ENCODE measurements around the gene ACAD11. TPM values are rescaled to one million over a fixed set of nuclear protein-coding genes. Genes with fewer than 3 reads are reported as not detected.

Gene ACAD11
- total and polyA plus RNA-seq, 2 experiments from 2014 or later = 24.9 to 48.6 TPM

DNA sequence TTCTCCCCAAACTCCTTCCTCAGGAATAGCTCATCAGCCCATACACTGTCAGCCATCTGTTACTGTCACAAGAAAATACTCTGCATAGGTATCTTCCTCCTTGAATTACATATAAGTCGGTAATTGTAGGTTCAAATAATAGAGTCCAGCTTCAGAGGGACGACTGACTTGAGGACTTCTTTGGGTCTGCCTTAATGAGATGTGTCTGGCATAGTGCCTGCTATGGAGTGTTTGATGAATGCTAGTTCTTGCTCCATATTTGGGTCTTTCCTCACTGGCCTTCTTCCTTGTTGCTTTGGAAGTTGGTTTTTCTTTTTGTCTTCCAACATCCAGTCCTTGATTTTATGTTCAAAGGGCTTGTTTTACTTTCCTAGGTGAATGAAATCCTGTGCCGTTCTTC is 129.0 kb downstream of the ACAD11 start:
- TF ChIP-seq, protein P1, sequence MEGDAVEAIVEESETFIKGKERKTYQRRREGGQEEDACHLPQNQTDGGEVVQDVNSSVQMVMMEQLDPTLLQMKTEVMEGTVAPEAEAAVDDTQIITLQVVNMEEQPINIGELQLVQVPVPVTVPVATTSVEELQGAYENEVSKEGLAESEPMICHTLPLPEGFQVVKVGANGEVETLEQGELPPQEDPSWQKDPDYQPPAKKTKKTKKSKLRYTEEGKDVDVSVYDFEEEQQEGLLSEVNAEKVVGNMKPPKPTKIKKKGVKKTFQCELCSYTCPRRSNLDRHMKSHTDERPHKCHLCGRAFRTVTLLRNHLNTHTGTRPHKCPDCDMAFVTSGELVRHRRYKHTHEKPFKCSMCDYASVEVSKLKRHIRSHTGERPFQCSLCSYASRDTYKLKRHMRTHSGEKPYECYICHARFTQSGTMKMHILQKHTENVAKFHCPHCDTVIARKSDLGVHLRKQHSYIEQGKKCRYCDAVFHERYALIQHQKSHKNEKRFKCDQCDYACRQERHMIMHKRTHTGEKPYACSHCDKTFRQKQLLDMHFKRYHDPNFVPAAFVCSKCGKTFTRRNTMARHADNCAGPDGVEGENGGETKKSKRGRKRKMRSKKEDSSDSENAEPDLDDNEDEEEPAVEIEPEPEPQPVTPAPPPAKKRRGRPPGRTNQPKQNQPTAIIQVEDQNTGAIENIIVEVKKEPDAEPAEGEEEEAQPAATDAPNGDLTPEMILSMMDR (IDR thresholded peaks at IDR 0.05; ENCODE audit: poor library complexity) = no peak
- no peak for TF ChIP-seq EZH2phosphoT487 (IDR thresholded peaks at IDR 0.05; ENCODE audit: low read depth, severe bottlenecking, unreplicated experiment)
- Histone ChIP-seq H4K20me1 (ENCODE audit: insufficient read depth, poor library complexity, severe bottlenecking) (no peaks in the 10 kb centered on the region), H3K27ac (no peak overlapping the region), H3K4me1 (ENCODE audit: insufficient read depth) (no peaks in the 10 kb centered on the region), H2AFZ (no peak overlapping the region), H3K27me3 (no peaks in the 10 kb centered on the region), H3K9me3 (ENCODE audit: low read depth) (no peaks in the 10 kb centered on the region), H3K4me2 (no peak overlapping the region), H3K36me3 (replicated peaks; ENCODE audit: insufficient read depth, low read depth) (no peaks in the 10 kb centered on the region), H3K4me3 (no peak overlapping the region), H3K9me2 (replicated peaks; ENCODE audit: insufficient read depth) (no peaks in the 10 kb centered on the region), H3K79me2 (no peaks in the 10 kb centered on the region)
- WGBS (ENCODE audit: low lambda C conversion rate, missing lambda C conversion rate) = 89% methylated on average over 3 of the region's 3 CpGs
- no peak for DNase-seq (ENCODE audit: low spot score)

DNA sequence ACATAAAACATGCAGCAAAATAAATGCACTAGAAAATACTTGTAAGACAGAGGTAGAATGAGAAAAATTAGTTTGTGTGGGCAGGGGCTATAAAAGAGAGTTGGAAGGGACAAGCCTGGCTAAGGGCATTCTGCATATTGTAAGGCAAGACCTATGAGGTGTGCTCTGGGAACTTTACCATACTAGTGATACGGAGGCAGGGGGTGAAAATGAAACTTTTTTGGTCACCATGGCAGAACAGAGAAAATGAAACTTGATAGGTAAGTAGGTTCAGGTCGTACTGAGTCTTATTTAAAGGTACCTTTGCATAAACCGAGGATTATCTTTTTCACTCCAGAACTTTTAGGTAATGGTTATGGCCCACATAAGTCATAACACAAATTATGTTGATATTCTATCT is 137.3 kb downstream of the ACAD11 start:
- Histone ChIP-seq H3K27ac (no peak overlapping the region), H2AFZ (no peak overlapping the region), H4K20me1 (ENCODE audit: insufficient read depth, poor library complexity, severe bottlenecking) (no peaks in the 10 kb centered on the region), H3K4me2 (no peak overlapping the region), H3K4me1 (ENCODE audit: insufficient read depth) (no peaks in the 10 kb centered on the region), H3K79me2 (no peaks in the 10 kb centered on the region), H3K27me3 (no peaks in the 10 kb centered on the region), H3K4me3 (no peak overlapping the region), H3K9me2 (replicated peaks; ENCODE audit: insufficient read depth) (no peaks in the 10 kb centered on the region), H3K36me3 (replicated peaks; ENCODE audit: insufficient read depth, low read depth) (no peaks in the 10 kb centered on the region), H3K9me3 (ENCODE audit: low read depth) (no peaks in the 10 kb centered on the region)
- 92% methylated on average over 3 of the region's 3 CpGs for WGBS (ENCODE audit: low lambda C conversion rate, missing lambda C conversion rate)
- TF ChIP-seq EZH2phosphoT487 (IDR thresholded peaks at IDR 0.05; ENCODE audit: low read depth, severe bottlenecking, unreplicated experiment) (no peak), EZH2 (IDR thresholded peaks at IDR 0.05; ENCODE audit: borderline replicate concordance) (no peak)
- TF ChIP-seq, protein P1 (IDR thresholded peaks at IDR 0.05; ENCODE audit: poor library complexity) = no peak
- DNase-seq (ENCODE audit: low spot score) = no peak

DNA sequence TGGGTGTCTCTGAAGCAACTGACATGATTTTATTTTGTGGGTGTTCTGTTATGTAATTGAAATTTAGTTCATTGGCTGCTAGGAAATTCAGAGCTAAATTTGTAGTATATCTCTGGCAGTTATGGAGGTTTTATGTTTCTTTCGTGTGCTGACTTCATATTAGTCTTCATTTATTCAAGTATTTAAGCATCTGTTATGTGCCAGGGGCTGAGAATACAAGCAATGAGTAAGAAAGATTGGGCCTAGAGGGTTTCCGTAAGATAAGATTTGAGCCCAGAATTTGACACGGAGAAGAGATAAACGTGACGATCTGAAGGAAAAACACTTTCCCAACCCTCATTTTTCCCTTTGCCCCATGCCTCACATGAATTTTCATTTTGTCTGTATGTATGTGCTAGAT is 137.7 kb downstream of the ACAD11 start:
- 91% methylated on average over 5 of the region's 5 CpGs for WGBS (ENCODE audit: low lambda C conversion rate, missing lambda C conversion rate)
- no peaks in the 10 kb centered on the region for H3K79me2 ChIP-seq
- no peak for TF ChIP-seq EZH2 (IDR thresholded peaks at IDR 0.05; ENCODE audit: borderline replicate concordance)
- no peak for TF ChIP-seq EZH2phosphoT487 (IDR thresholded peaks at IDR 0.05; ENCODE audit: low read depth, severe bottlenecking, unreplicated experiment)
- TF ChIP-seq, protein P1 (IDR thresholded peaks at IDR 0.05; ENCODE audit: poor library complexity) = no peak
- H4K20me1 ChIP-seq (ENCODE audit: insufficient read depth, poor library complexity, severe bottlenecking) = no peaks in the 10 kb centered on the region
- H3K4me1 ChIP-seq (ENCODE audit: insufficient read depth) = no peaks in the 10 kb centered on the region
- H3K9me3 ChIP-seq (ENCODE audit: low read depth) = no peaks in the 10 kb centered on the region
- H3K27me3 ChIP-seq = no peaks in the 10 kb centered on the region
- no peak for DNase-seq (ENCODE audit: low spot score)
- no peaks in the 10 kb centered on the region for H3K9me2 ChIP-seq (replicated peaks; ENCODE audit: insufficient read depth)
- H3K36me3 ChIP-seq (replicated peaks; ENCODE audit: insufficient read depth, low read depth) = no peaks in the 10 kb centered on the region
- no peak overlapping the region for H3K4me3 ChIP-seq
- H3K27ac ChIP-seq = no peak overlapping the region
- no peak overlapping the region for H2AFZ ChIP-seq
- no peak overlapping the region for H3K4me2 ChIP-seq

DNA sequence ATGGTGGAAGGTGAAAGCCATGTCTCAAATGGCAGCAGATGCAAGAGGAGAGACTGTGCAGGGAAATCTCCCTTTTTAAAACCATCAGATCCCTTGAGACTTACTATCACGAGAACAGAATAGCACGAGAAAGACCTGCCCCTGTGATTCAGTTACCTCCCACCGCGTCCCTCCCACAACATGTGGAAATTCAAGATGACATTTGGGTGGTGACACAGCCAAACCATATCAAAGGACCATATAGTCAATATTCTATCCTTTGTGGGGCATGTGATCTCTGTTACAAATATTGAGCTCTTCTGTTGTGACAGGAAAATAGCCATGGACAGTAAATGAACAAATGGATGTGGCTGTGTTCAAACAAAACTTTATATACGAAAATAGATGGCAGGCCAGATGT is 139.7 kb downstream of the ACAD11 start:
- Histone ChIP-seq H3K9me3 (ENCODE audit: low read depth) (no peaks in the 10 kb centered on the region), H3K4me3 (no peak overlapping the region), H3K4me2 (no peak overlapping the region), H3K9me2 (replicated peaks; ENCODE audit: insufficient read depth) (no peaks in the 10 kb centered on the region), H3K4me1 (ENCODE audit: insufficient read depth) (no peaks in the 10 kb centered on the region), H3K79me2 (no peaks in the 10 kb centered on the region), H3K36me3 (replicated peaks; ENCODE audit: insufficient read depth, low read depth) (no peaks in the 10 kb centered on the region), H4K20me1 (ENCODE audit: insufficient read depth, poor library complexity, severe bottlenecking) (no peaks in the 10 kb centered on the region), H3K27ac (no peak overlapping the region), H2AFZ (no peak overlapping the region), H3K27me3 (no peaks in the 10 kb centered on the region)
- TF ChIP-seq, protein P1 (IDR thresholded peaks at IDR 0.05; ENCODE audit: poor library complexity) = no peak
- TF ChIP-seq EZH2 (IDR thresholded peaks at IDR 0.05; ENCODE audit: borderline replicate concordance) = no peak
- no peak for TF ChIP-seq EZH2phosphoT487 (IDR thresholded peaks at IDR 0.05; ENCODE audit: low read depth, severe bottlenecking, unreplicated experiment)
- 75% methylated on average over 5 of the region's 5 CpGs for WGBS (ENCODE audit: low lambda C conversion rate, missing lambda C conversion rate)
- no peak for DNase-seq (ENCODE audit: low spot score)

Data from hepatocyte (in vitro differentiated cells).